DMS53 treated with DMSO at 0.1 percent for 48 hours (cell line): ENCODE data around the gene NAIP.
"Not testable (repeated sequence)": the region's sequence is repeated elsewhere in the genome, so short reads cannot be mapped to it uniquely, and the experiment has no call there.

Experiments
- DNase-seq: peaks from one replicate; lab custom pipeline; 2025; ENCODE audit not compliant: unreplicated experiment; lab: John Stamatoyannopoulos, UW

NAIP gene

GRCh38 chr5:71025289-71025953 lies at the start of gene NAIP:
Gene NAIP, minus strand, starts transcription at chr5:71025339. Its CDS starts 12,424 bp downstream, at chr5:71012915.
- not testable (repeated sequence) for DNase-seq

GRCh38 chr5:71067262-71067928 lies 42.3 kb upstream of the NAIP start, which contains the start of gene GTF2H2:
Gene GTF2H2, minus strand, starts transcription at chr5:71067676. Its CDS starts 4,913 bp downstream, at chr5:71062763.
- not testable (repeated sequence) for DNase-seq

GRCh38 chr5:71061322-71061721 lies 36.2 kb upstream of the NAIP start:
- DNase-seq, result not testable (repeated sequence)

GRCh38 chr5:71059426-71059825 lies 34.3 kb upstream of the NAIP start:
- not testable (repeated sequence) for DNase-seq

GRCh38 chr5:71044808-71045207 lies 19.7 kb upstream of the NAIP start:
- DNase-seq, result not testable (repeated sequence)

GRCh38 chr5:71044128-71044527 lies 19.0 kb upstream of the NAIP start:
- not testable (repeated sequence) for DNase-seq

- DNase-seq, result not testable (repeated sequence)
Observed at GRCh38 chr5:71031046-71031776, 6.1 kb upstream of the NAIP start.

- not testable (repeated sequence) for DNase-seq
Observed at GRCh38 chr5:71020643-71021042, 4.5 kb downstream of the NAIP start.

GRCh38 chr5:71018376-71019005 lies 6.6 kb downstream of the NAIP start:
- DNase-seq, result not testable (repeated sequence)

GRCh38 chr5:71014176-71014575 lies 11.0 kb downstream of the NAIP start:
- no peak for DNase-seq

- DNase-seq, result no peak
Observed at GRCh38 chr5:71013575-71013974, 11.6 kb downstream of the NAIP start.

GRCh38 chr5:71011194-71011792 lies 13.8 kb downstream of the NAIP start:
- no peak for DNase-seq

GRCh38 chr5:71006983-71007382 lies 18.2 kb downstream of the NAIP start:
- not testable (repeated sequence) for DNase-seq

- DNase-seq, result not testable (repeated sequence)
Observed at GRCh38 chr5:70984882-70985281, 40.3 kb downstream of the NAIP start.

- not testable (repeated sequence) for DNase-seq
Observed at GRCh38 chr5:70967220-70967619, 57.9 kb downstream of the NAIP start.

GRCh38 chr5:70964531-70964930 lies 60.6 kb downstream of the NAIP start:
- not testable (repeated sequence) for DNase-seq

GRCh38 chr5:70953068-70953467 lies 72.1 kb downstream of the NAIP start:
- not testable (repeated sequence) for DNase-seq

GRCh38 chr5:70932560-70932959 lies 92.6 kb downstream of the NAIP start:
- not testable (repeated sequence) for DNase-seq

GRCh38 chr5:70931709-70932368 lies 93.3 kb downstream of the NAIP start:
- not testable (repeated sequence) for DNase-seq

- not testable (repeated sequence) for DNase-seq
Observed at GRCh38 chr5:70925211-70925562, 100.0 kb downstream of the NAIP start.
